Activated naive CD8-positive, alpha-beta T cell treated with anti-CD3 and anti-CD28 coated beads for 36 hours (primary cell): ENCODE measurements around the gene B3GNT4. TPM values are rescaled to one million over a fixed set of nuclear protein-coding genes. Genes with fewer than 3 reads are reported as not detected.
"Not testable (repeated sequence)": the region's sequence is repeated elsewhere in the genome, so short reads cannot be mapped to it uniquely, and the experiment has no call there.

Source experiments
- DNase-seq: peaks from one replicate; pipeline ENCODE4 v3.0.0; 2021
- H3K27ac Mint-ChIP-seq: one replicate; pipeline ENCODE4 v1.8.0; 2022; ENCODE audit warnings: mild to moderate bottlenecking, moderate library complexity, mixed read lengths
- H3K27me3 Mint-ChIP-seq: one replicate; pipeline ENCODE4 v1.8.0; 2022; ENCODE audit warnings: mild to moderate bottlenecking, mixed read lengths
- H3K36me3 Mint-ChIP-seq: one replicate; pipeline ENCODE4 v1.8.0; 2021; ENCODE audit warnings: mild to moderate bottlenecking, mixed read lengths
- H3K4me1 Mint-ChIP-seq: one replicate; pipeline ENCODE4 v1.8.0; 2021; ENCODE audit warnings: mixed read lengths
- H3K4me3 Mint-ChIP-seq: one replicate; pipeline ENCODE4 v1.8.0; 2022; ENCODE audit warnings: mild to moderate bottlenecking, moderate library complexity, mixed read lengths
- H3K9me3 Mint-ChIP-seq: one replicate; pipeline ENCODE4 v1.8.0; 2022; ENCODE audit warnings: mixed read lengths
- total RNA-seq, 2 experiments: library from RNA; stranded (reverse); gene quantifications; one replicate each; pipeline ENCODE4 v1.2.3, GENCODE V29; 2021

The B3GNT4 gene
- total RNA-seq, 2 experiments from 2014 or later, result 0.92 to 1.6 TPM

- Mint-ChIP-seq H3K27me3 (no peaks in the 10 kb centered on the region), H3K4me3 (peak overlapping the region; percentile 64), H3K36me3 (peaks cover 14% of the 10 kb centered on the region), H3K27ac (no peak overlapping the region), H3K9me3 (no peaks in the 10 kb centered on the region), H3K4me1 (peaks cover 27% of the 10 kb centered on the region)
- DNase-seq, result peak; percentile 55
These were observed 23.8 kb downstream of the B3GNT4 start for GRCh38 chr12:122227341-122227740.

- no peak for DNase-seq
- Mint-ChIP-seq H3K4me1 (peaks cover 27% of the 10 kb centered on the region), H3K4me3 (no peak overlapping the region), H3K27me3 (no peaks in the 10 kb centered on the region), H3K9me3 (no peaks in the 10 kb centered on the region), H3K36me3 (peaks cover 16% of the 10 kb centered on the region), H3K27ac (no peak overlapping the region)
These were observed 24.6 kb downstream of the B3GNT4 start for GRCh38 chr12:122228092-122228491.

GRCh38 chr12:122230798-122231197 lies 27.3 kb downstream of the B3GNT4 start:
- Mint-ChIP-seq H3K4me1 (peaks cover 14% of the 10 kb centered on the region), H3K27me3 (no peaks in the 10 kb centered on the region), H3K27ac (no peak overlapping the region), H3K9me3 (no peaks in the 10 kb centered on the region), H3K36me3 (peaks cover 10% of the 10 kb centered on the region), H3K4me3 (no peak overlapping the region)
- no peak for DNase-seq

GRCh38 chr12:122232691-122233090 lies 29.2 kb downstream of the B3GNT4 start:
- peaks cover 6% of the 10 kb centered on the region for H3K4me1 Mint-ChIP-seq

GRCh38 chr12:122235741-122236140 lies 32.2 kb downstream of the B3GNT4 start:
- H3K27ac Mint-ChIP-seq, result no peak overlapping the region
- peaks cover 24% of the 10 kb centered on the region for H3K36me3 Mint-ChIP-seq

More at GRCh38 chr12:122232691-122233090, 29.2 kb downstream of the B3GNT4 start:
- Mint-ChIP-seq H3K36me3 (peaks cover 13% of the 10 kb centered on the region), H3K9me3 (no peaks in the 10 kb centered on the region), H3K4me3 (no peak overlapping the region), H3K27me3 (no peaks in the 10 kb centered on the region), H3K27ac (no peak overlapping the region)
- no peak for DNase-seq

GRCh38 chr12:122238861-122239260 lies 35.4 kb downstream of the B3GNT4 start:
- DNase-seq, result no peak
- Mint-ChIP-seq H3K4me1 (peaks cover 1% of the 10 kb centered on the region), H3K27me3 (no peaks in the 10 kb centered on the region), H3K9me3 (no peaks in the 10 kb centered on the region), H3K27ac (no peak overlapping the region), H3K4me3 (no peak overlapping the region), H3K36me3 (peaks cover 21% of the 10 kb centered on the region)

More at GRCh38 chr12:122235741-122236140, 32.2 kb downstream of the B3GNT4 start:
- no peaks in the 10 kb centered on the region for H3K4me1 Mint-ChIP-seq
- H3K27me3 Mint-ChIP-seq, result no peaks in the 10 kb centered on the region
- H3K4me3 Mint-ChIP-seq, result no peak overlapping the region
- H3K9me3 Mint-ChIP-seq, result no peaks in the 10 kb centered on the region
- no peak for DNase-seq

GRCh38 chr12:122243965-122244364 lies 40.5 kb downstream of the B3GNT4 start:
- Mint-ChIP-seq H3K27ac (peak overlapping the region; percentile 55), H3K27me3 (no peaks in the 10 kb centered on the region), H3K9me3 (no peaks in the 10 kb centered on the region), H3K36me3 (peaks cover 12% of the 10 kb centered on the region), H3K4me3 (no peak overlapping the region), H3K4me1 (peaks cover 18% of the 10 kb centered on the region)
- DNase-seq, result no peak

GRCh38 chr12:122244565-122245371 lies 41.3 kb downstream of the B3GNT4 start:
- Mint-ChIP-seq H3K9me3 (no peaks in the 10 kb centered on the region), H3K27me3 (no peaks in the 10 kb centered on the region), H3K4me1 (peaks cover 18% of the 10 kb centered on the region), H3K36me3 (peaks cover 14% of the 10 kb centered on the region), H3K4me3 (peak overlapping the region; percentile 46), H3K27ac (peak overlapping the region; percentile 55)
- DNase-seq, result no peak

GRCh38 chr12:122245553-122245952 lies 42.0 kb downstream of the B3GNT4 start:
- Mint-ChIP-seq H3K36me3 (peaks cover 10% of the 10 kb centered on the region), H3K4me3 (no peak overlapping the region), H3K4me1 (peaks cover 18% of the 10 kb centered on the region)

GRCh38 chr12:122250047-122250446 lies 46.5 kb downstream of the B3GNT4 start:
- DNase-seq, result no peak
- Mint-ChIP-seq H3K27ac (no peak overlapping the region), H3K4me3 (no peak overlapping the region), H3K27me3 (no peaks in the 10 kb centered on the region), H3K4me1 (peaks cover 5% of the 10 kb centered on the region), H3K36me3 (peaks cover 9% of the 10 kb centered on the region), H3K9me3 (no peaks in the 10 kb centered on the region)

More at GRCh38 chr12:122245553-122245952, 42.0 kb downstream of the B3GNT4 start:
- H3K27me3 Mint-ChIP-seq, result no peaks in the 10 kb centered on the region
- no peak overlapping the region for H3K27ac Mint-ChIP-seq
- no peak for DNase-seq
- no peaks in the 10 kb centered on the region for H3K9me3 Mint-ChIP-seq

GRCh38 chr12:122250536-122250935 lies 47.0 kb downstream of the B3GNT4 start:
- DNase-seq, result no peak
- no peaks in the 10 kb centered on the region for H3K9me3 Mint-ChIP-seq
- peaks cover 9% of the 10 kb centered on the region for H3K36me3 Mint-ChIP-seq
- peaks cover 5% of the 10 kb centered on the region for H3K4me1 Mint-ChIP-seq
- no peak overlapping the region for H3K27ac Mint-ChIP-seq
- H3K4me3 Mint-ChIP-seq, result no peak overlapping the region
- no peaks in the 10 kb centered on the region for H3K27me3 Mint-ChIP-seq

- H3K36me3 Mint-ChIP-seq, result peaks cover 19% of the 10 kb centered on the region
- H3K4me3 Mint-ChIP-seq, H3K4me1 Mint-ChIP-seq, DNase-seq, H3K27ac Mint-ChIP-seq, H3K27me3 Mint-ChIP-seq, H3K9me3 Mint-ChIP-seq: not testable (repeated sequence)
These were observed 55.0 kb downstream of the B3GNT4 start for GRCh38 chr12:122258462-122258861.

Other genes with a start within 250 kb of the B3GNT4 start
- gene BCL7A, start 181.8 kb upstream of the B3GNT4 start, total RNA-seq, result 1 to 10 TPM; 6.7 to 7.2 TPM
- gene MLXIP, start 125.0 kb upstream of the B3GNT4 start, total RNA-seq, result 10 to 100 TPM; 29.0 to 30.1 TPM
- gene IL31, start 29.5 kb upstream of the B3GNT4 start, total RNA-seq, result not detected
- gene LRRC43, start 20.6 kb upstream of the B3GNT4 start, total RNA-seq, result under 1 TPM in 1 of 2 experiments, not detected in 1; 0.23 TPM
- gene DIABLO, start 22.3 kb downstream of the B3GNT4 start, total RNA-seq, result 10 to 100 TPM; 47.9 to 51.7 TPM
- gene VPS33A, start 62.8 kb downstream of the B3GNT4 start, total RNA-seq, result 10 to 100 TPM; 34.5 to 35.7 TPM
- gene CLIP1, start 219.0 kb downstream of the B3GNT4 start, total RNA-seq, result 10 to 100 TPM; 32.4 to 33.9 TPM